Stimulated activated CD4-positive, alpha-beta T cell treated with anti-CD3 and anti-CD28 coated beads, Interleukin-1b, Interleukin-23, amount 100 ng/mL, for 1 hour (primary cell): ENCODE data around the gene LUC7L.
A peak's percentile ranks its signal among the peaks of the same experiment; 100 is the strongest.
"Not testable (repeated sequence)": the region's sequence is repeated elsewhere in the genome, so short reads cannot be mapped to it uniquely, and the experiment has no call there.

Experiments used
- DNase-seq, 2 donors: peaks; one replicate each; pipeline ENCODE4 v3.0.0-alpha.2; 2020; ENCODE audit warnings: low read depth in 2 of 2

The LUC7L gene

GRCh38 chr16:230351-230750 is 1.1 kb upstream of the LUC7L start:
- not testable (repeated sequence) for DNase-seq

GRCh38 chr16:229731-230281 is 557 bp upstream of the LUC7L start:
- DNase-seq: no peak

GRCh38 chr16:228151-228851 is 948 bp downstream of the LUC7L start:
- no peak for DNase-seq

- DNase-seq: no peak
Observed at GRCh38 chr16:220021-220420, 9.2 kb downstream of the LUC7L start.

- no peak for DNase-seq
Observed at GRCh38 chr16:212999-213398, 16.2 kb downstream of the LUC7L start.

- not testable (repeated sequence) for DNase-seq
Observed at GRCh38 chr16:211631-212180, 17.5 kb downstream of the LUC7L start.

GRCh38 chr16:209359-209758 is 19.9 kb downstream of the LUC7L start:
- not testable (repeated sequence) for DNase-seq

GRCh38 chr16:204046-204445 is 25.2 kb downstream of the LUC7L start:
- DNase-seq: not testable (repeated sequence)

- DNase-seq: no peak
Observed at GRCh38 chr16:203246-203645, 26.0 kb downstream of the LUC7L start.

- no peak for DNase-seq
Observed at GRCh38 chr16:200388-200787, 28.9 kb downstream of the LUC7L start.

GRCh38 chr16:194516-194915 is 34.7 kb downstream of the LUC7L start:
- DNase-seq: no peak

GRCh38 chr16:193441-193840 is 35.8 kb downstream of the LUC7L start:
- no peak for DNase-seq

GRCh38 chr16:192686-193085 is 36.6 kb downstream of the LUC7L start:
- no peak for DNase-seq

- no peak for DNase-seq
Observed at GRCh38 chr16:191831-192230, 37.4 kb downstream of the LUC7L start.

GRCh38 chr16:189604-190186 is 39.6 kb downstream of the LUC7L start:
- no peak for DNase-seq

- no peak for DNase-seq
Observed at GRCh38 chr16:188674-189073, 40.6 kb downstream of the LUC7L start.

- DNase-seq: no peak
Observed at GRCh38 chr16:187330-187729, 41.9 kb downstream of the LUC7L start.

GRCh38 chr16:185691-186090 is 43.6 kb downstream of the LUC7L start:
- DNase-seq: no peak

- DNase-seq: no peak
Observed at GRCh38 chr16:185213-185612, 44.0 kb downstream of the LUC7L start.

- no peak for DNase-seq
Observed at GRCh38 chr16:183005-183404, 46.2 kb downstream of the LUC7L start.

GRCh38 chr16:181565-182021 is 47.7 kb downstream of the LUC7L start:
- peak in 1 of 2 donors; percentile 70 for DNase-seq

GRCh38 chr16:180681-181564 is 48.3 kb downstream of the LUC7L start:
- DNase-seq: peak in 1 of 2 donors; percentile 82
